ENCODE measurements around the gene LRRC15. TPM values are rescaled to one million over a fixed set of nuclear protein-coding genes. Genes with fewer than 3 reads are reported as not detected.

LRRC15 gene
- total RNA-seq, 1 experiment from 2014 or later: 0.07 TPM

DNA sequence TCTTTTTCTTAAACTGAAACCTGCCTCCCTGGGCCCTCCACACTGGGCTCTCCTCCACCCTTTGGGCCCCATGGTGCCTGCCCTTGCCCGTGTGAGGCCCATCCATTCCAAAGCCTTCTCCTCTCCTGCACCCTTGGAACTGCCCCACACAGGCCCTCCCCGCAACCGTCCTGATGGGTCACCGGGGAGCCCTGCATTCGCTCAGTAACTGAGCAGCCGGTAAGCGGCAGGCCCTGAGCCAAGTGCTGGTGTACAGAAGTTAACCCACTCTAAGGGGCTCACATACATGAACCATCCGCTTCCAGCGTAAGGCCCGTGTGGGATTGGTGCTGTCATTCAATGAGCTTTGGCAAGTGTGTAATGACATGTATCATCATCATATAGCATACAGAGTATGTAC, 5.4 kb upstream of the LRRC15 start:
- H3K27ac Mint-ChIP-seq: no peak overlapping the region
- TF ChIP-seq GRHL2 (CRISPR knock-in tag; IDR thresholded peaks at IDR 0.05; ENCODE audit: insufficient replicate concordance, severe bottlenecking) (no peak), JAZF1 (CRISPR knock-in tag; IDR thresholded peaks at IDR 0.05) (no peak)
- TF ChIP-seq, protein P1, sequence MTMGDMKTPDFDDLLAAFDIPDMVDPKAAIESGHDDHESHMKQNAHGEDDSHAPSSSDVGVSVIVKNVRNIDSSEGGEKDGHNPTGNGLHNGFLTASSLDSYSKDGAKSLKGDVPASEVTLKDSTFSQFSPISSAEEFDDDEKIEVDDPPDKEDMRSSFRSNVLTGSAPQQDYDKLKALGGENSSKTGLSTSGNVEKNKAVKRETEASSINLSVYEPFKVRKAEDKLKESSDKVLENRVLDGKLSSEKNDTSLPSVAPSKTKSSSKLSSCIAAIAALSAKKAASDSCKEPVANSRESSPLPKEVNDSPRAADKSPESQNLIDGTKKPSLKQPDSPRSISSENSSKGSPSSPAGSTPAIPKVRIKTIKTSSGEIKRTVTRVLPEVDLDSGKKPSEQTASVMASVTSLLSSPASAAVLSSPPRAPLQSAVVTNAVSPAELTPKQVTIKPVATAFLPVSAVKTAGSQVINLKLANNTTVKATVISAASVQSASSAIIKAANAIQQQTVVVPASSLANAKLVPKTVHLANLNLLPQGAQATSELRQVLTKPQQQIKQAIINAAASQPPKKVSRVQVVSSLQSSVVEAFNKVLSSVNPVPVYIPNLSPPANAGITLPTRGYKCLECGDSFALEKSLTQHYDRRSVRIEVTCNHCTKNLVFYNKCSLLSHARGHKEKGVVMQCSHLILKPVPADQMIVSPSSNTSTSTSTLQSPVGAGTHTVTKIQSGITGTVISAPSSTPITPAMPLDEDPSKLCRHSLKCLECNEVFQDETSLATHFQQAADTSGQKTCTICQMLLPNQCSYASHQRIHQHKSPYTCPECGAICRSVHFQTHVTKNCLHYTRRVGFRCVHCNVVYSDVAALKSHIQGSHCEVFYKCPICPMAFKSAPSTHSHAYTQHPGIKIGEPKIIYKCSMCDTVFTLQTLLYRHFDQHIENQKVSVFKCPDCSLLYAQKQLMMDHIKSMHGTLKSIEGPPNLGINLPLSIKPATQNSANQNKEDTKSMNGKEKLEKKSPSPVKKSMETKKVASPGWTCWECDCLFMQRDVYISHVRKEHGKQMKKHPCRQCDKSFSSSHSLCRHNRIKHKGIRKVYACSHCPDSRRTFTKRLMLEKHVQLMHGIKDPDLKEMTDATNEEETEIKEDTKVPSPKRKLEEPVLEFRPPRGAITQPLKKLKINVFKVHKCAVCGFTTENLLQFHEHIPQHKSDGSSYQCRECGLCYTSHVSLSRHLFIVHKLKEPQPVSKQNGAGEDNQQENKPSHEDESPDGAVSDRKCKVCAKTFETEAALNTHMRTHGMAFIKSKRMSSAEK (CRISPR knock-in tag; IDR thresholded peaks at IDR 0.05; ENCODE audit: borderline replicate concordance): no peak
- TF ChIP-seq, protein P2, sequence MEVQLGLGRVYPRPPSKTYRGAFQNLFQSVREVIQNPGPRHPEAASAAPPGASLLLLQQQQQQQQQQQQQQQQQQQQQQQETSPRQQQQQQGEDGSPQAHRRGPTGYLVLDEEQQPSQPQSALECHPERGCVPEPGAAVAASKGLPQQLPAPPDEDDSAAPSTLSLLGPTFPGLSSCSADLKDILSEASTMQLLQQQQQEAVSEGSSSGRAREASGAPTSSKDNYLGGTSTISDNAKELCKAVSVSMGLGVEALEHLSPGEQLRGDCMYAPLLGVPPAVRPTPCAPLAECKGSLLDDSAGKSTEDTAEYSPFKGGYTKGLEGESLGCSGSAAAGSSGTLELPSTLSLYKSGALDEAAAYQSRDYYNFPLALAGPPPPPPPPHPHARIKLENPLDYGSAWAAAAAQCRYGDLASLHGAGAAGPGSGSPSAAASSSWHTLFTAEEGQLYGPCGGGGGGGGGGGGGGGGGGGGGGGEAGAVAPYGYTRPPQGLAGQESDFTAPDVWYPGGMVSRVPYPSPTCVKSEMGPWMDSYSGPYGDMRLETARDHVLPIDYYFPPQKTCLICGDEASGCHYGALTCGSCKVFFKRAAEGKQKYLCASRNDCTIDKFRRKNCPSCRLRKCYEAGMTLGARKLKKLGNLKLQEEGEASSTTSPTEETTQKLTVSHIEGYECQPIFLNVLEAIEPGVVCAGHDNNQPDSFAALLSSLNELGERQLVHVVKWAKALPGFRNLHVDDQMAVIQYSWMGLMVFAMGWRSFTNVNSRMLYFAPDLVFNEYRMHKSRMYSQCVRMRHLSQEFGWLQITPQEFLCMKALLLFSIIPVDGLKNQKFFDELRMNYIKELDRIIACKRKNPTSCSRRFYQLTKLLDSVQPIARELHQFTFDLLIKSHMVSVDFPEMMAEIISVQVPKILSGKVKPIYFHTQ (CRISPR knock-in tag; IDR thresholded peaks at IDR 0.05): no peak
- H3K27me3 Mint-ChIP-seq (ENCODE audit: low read depth): peaks cover under 1% of the 10 kb centered on the region; the same call in 1 of the 2 replicates
- no peak for ATAC-seq
- CTCF ChIA-PET: interaction anchor here (0.6 to 1.3 kb wide), 6 partner anchors 20 to 1096 kb away, joined by 3 to 9 read pairs (median 4); no protein-coding TSS in a partner anchor
- POLR2A ChIA-PET: interaction anchor here (0.6 kb wide), 1 partner anchor 79 kb away, joined by 8 read pairs; no protein-coding TSS in a partner anchor
- no peaks in the 10 kb centered on the region for H3K36me3 Mint-ChIP-seq
- no peaks in the 10 kb centered on the region for H3K9me3 Mint-ChIP-seq
- H3K4me3 Mint-ChIP-seq: no peak overlapping the region
- peaks cover 35% of the 10 kb centered on the region for H3K4me1 Mint-ChIP-seq
- no peak for DNase-seq (ENCODE audit: low spot score)

DNA sequence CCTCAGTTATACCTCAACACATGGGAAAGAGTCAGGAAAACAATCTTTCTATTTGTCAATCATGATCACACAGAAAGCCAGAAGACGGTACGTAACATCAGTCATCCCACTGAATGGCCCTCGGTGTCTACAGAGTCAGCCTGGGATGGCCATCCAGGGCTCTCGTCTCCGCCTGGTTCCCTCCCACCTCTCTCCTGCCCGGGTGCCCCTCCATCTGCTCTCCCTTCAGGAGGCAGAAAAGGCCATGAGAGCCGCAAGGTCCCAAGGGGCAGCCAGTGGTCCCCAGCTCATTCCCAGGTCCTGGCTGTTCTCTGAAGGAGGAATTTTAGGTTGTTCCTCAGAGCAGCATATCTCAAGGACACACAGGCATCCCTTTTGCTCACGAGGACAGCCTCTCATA, 4.4 kb upstream of the LRRC15 start:
- Mint-ChIP-seq H3K4me3 (no peak overlapping the region), H3K27ac (no peak overlapping the region), H3K9me3 (no peaks in the 10 kb centered on the region), H3K4me1 (peaks cover 36% of the 10 kb centered on the region), H3K27me3 (ENCODE audit: low read depth) (peaks cover 8% of the 10 kb centered on the region), H3K36me3 (no peaks in the 10 kb centered on the region)
- ATAC-seq: no peak
- CTCF ChIA-PET: no interaction called here
- TF ChIP-seq, protein P3, sequence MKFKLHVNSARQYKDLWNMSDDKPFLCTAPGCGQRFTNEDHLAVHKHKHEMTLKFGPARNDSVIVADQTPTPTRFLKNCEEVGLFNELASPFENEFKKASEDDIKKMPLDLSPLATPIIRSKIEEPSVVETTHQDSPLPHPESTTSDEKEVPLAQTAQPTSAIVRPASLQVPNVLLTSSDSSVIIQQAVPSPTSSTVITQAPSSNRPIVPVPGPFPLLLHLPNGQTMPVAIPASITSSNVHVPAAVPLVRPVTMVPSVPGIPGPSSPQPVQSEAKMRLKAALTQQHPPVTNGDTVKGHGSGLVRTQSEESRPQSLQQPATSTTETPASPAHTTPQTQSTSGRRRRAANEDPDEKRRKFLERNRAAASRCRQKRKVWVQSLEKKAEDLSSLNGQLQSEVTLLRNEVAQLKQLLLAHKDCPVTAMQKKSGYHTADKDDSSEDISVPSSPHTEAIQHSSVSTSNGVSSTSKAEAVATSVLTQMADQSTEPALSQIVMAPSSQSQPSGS (CRISPR knock-in tag; IDR thresholded peaks at IDR 0.05; ENCODE audit: borderline replicate concordance, low read depth): no peak
- no peak for TF ChIP-seq SOX15 (CRISPR knock-in tag; IDR thresholded peaks at IDR 0.05)
- no peak for TF ChIP-seq GRHL2 (CRISPR knock-in tag; IDR thresholded peaks at IDR 0.05; ENCODE audit: insufficient replicate concordance, severe bottlenecking)
- no peak for TF ChIP-seq OVOL2 (CRISPR knock-in tag; IDR thresholded peaks at IDR 0.05; ENCODE audit: borderline replicate concordance)
- TF ChIP-seq, protein P4, sequence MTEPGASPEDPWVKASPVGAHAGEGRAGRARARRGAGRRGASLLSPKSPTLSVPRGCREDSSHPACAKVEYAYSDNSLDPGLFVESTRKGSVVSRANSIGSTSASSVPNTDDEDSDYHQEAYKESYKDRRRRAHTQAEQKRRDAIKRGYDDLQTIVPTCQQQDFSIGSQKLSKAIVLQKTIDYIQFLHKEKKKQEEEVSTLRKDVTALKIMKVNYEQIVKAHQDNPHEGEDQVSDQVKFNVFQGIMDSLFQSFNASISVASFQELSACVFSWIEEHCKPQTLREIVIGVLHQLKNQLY (CRISPR knock-in tag; IDR thresholded peaks at IDR 0.05): no peak
- TF ChIP-seq RELA (CRISPR knock-in tag; IDR thresholded peaks at IDR 0.05; ENCODE audit: borderline replicate concordance): no peak
- POLR2A ChIA-PET: no interaction called here
- DNase-seq (ENCODE audit: low spot score): no peak

DNA sequence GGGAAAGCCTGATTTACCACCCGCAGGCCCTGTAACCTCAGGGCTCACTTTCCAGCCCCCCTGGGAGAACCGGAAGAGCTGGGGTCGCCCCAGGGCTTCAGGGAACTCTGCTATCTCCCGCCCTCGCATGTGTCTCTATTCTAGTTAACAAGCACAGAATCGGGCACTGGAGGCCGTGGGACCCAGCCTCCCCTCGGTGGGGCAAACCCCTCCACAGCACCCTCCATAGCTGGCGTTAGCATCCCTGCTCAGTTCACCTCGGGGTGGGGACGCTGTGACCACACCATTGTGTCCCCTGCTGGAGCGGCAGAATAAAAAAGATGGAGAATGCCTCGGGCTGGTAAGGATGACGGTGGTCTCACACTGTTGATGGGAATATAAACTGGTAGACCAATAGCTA, 3.5 kb upstream of the LRRC15 start:
- no peak for DNase-seq (ENCODE audit: low spot score)
- POLR2A ChIA-PET: no interaction called here
- no peak for ATAC-seq
- H3K4me1 Mint-ChIP-seq: peaks cover 43% of the 10 kb centered on the region
- no peak overlapping the region for H3K4me3 Mint-ChIP-seq
- no peaks in the 10 kb centered on the region for H3K9me3 Mint-ChIP-seq
- H3K36me3 Mint-ChIP-seq: no peaks in the 10 kb centered on the region
- no peak overlapping the region for H3K27ac Mint-ChIP-seq
- CTCF ChIA-PET: no interaction called here
- peaks cover 16% of the 10 kb centered on the region for H3K27me3 Mint-ChIP-seq (ENCODE audit: low read depth)
- TF ChIP-seq, protein P5, sequence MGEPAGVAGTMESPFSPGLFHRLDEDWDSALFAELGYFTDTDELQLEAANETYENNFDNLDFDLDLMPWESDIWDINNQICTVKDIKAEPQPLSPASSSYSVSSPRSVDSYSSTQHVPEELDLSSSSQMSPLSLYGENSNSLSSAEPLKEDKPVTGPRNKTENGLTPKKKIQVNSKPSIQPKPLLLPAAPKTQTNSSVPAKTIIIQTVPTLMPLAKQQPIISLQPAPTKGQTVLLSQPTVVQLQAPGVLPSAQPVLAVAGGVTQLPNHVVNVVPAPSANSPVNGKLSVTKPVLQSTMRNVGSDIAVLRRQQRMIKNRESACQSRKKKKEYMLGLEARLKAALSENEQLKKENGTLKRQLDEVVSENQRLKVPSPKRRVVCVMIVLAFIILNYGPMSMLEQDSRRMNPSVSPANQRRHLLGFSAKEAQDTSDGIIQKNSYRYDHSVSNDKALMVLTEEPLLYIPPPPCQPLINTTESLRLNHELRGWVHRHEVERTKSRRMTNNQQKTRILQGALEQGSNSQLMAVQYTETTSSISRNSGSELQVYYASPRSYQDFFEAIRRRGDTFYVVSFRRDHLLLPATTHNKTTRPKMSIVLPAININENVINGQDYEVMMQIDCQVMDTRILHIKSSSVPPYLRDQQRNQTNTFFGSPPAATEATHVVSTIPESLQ (CRISPR knock-in tag; IDR thresholded peaks at IDR 0.05): no peak
- no peak for TF ChIP-seq IRF2 (CRISPR knock-in tag; IDR thresholded peaks at IDR 0.05; ENCODE audit: borderline replicate concordance, low read depth)
- TF ChIP-seq, protein P6, sequence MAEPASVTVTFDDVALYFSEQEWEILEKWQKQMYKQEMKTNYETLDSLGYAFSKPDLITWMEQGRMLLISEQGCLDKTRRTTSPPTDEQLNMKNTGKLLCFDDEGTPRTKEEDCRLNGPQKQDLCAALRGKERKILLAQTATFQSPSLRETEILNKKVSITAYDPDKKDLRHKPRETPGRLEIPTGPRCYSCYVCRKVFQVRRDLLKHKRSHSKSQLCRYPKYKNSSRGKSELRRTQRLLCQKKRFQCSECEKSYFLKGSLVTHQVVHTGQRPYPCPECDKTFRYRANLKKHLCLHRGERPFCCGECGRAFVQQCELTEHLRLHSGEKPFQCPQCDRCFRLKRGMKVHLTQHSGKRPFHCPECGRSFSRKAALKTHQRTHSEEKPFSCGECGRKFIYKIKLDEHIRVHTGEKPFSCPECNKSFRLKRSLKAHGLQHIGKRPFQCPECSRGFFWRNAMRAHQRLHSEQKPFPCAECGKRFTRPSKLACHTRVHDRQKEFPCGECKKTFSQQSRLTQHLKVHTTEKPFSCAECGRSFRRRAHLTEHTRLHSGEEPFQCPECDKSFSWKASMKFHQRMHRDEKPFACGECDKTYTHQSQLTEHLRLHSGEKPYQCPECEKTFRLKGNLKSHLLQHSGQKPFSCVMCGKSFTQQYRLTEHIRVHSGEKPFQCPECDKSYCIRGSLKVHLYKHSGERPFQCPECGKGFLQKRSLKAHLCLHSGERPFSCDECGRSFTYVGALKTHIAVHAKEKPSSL (CRISPR knock-in tag; conservative IDR thresholded peaks at IDR 0.05): no peak
- no peak for TF ChIP-seq EMX1 (CRISPR knock-in tag; IDR thresholded peaks at IDR 0.05)
- no peak for TF ChIP-seq FOXP1 (CRISPR knock-in tag; IDR thresholded peaks at IDR 0.05; ENCODE audit: borderline replicate concordance)

Data from WTC11 (cell line).